SU-DHL-6 (cell line): Measurements from ENCODE around the gene TERB1.

Experiments used
- H2AFZ ChIP-seq: fragments of 200-600 bp; sonication (generic); 2 replicates; pipeline ENCODE4 v1.6.1; 2014; ENCODE audit warnings: low read depth, mild to moderate bottlenecking, moderate library complexity, mixed read lengths, antibody characterized with exemption, low read length; ENCODE audit not compliant: severe bottlenecking
- H3F3A ChIP-seq: fragments of 200-600 bp; shearing (Covaris generic); 2 replicates; pipeline ENCODE4 v1.6.0; 2016; ENCODE audit warnings: antibody characterized with exemption, mild to moderate bottlenecking; ENCODE audit not compliant: insufficient read depth
- H3K27ac ChIP-seq: fragments of 200-600 bp; sonication (generic); 2 replicates; pipeline ENCODE4 v1.5.1; 2016; ENCODE audit warnings: low read depth, mild to moderate bottlenecking, low read length, moderate library complexity, mixed read lengths
- H3K27me3 ChIP-seq: fragments of 200-600 bp; sonication (generic), shearing (Covaris generic); 2 replicates; pipeline ENCODE4 v1.6.0; 2014; ENCODE audit warnings: mild to moderate bottlenecking, low read length
- H3K36me3 ChIP-seq: fragments of 200-600 bp; sonication (generic); 2 replicates; pipeline ENCODE4 v1.6.1; 2014; ENCODE audit warnings: mild to moderate bottlenecking, low read length, mixed read lengths
- H3K4me2 ChIP-seq: fragments of 300-600, 200-600 bp; shearing (Covaris generic), sonication (generic); 2 replicates; pipeline ENCODE4 v1.6.0; 2014; ENCODE audit warnings: low read length, low read depth, mild to moderate bottlenecking; ENCODE audit not compliant: poor library complexity, severe bottlenecking
- H3K4me3 ChIP-seq: fragments of 200-600 bp; sonication (generic); 2 replicates; pipeline ENCODE4 v1.5.1; 2014; ENCODE audit warnings: antibody characterized with exemption, low read length, mild to moderate bottlenecking, mixed read lengths; ENCODE audit not compliant: insufficient read depth, poor library complexity, severe bottlenecking
- H3K79me2 ChIP-seq: fragments of 200-600 bp; sonication (generic); 2 replicates; pipeline ENCODE4 v1.6.1; 2014; ENCODE audit warnings: mild to moderate bottlenecking, low read length, moderate library complexity; ENCODE audit not compliant: insufficient read depth
- H3K9ac ChIP-seq: fragments of 200-600 bp; sonication (generic); 2 replicates; pipeline ENCODE4 v1.7.0; 2014; ENCODE audit warnings: mild to moderate bottlenecking, low read length
- H3K9me2 ChIP-seq: fragments of 200-600 bp; sonication (generic); replicated peaks from 2 replicates; pipeline ENCODE4 v1.6.1; 2014; ENCODE audit warnings: low read length; ENCODE audit not compliant: insufficient read depth
- H3K9me3 ChIP-seq: fragments of 200-600 bp; sonication (generic); 2 replicates; pipeline ENCODE4 v1.6.1; 2014; ENCODE audit warnings: low read length, mixed read lengths; ENCODE audit not compliant: insufficient read depth
- H4K20me1 ChIP-seq: fragments of 200-600 bp; sonication (generic); 2 replicates; pipeline ENCODE4 v1.6.1; 2014; ENCODE audit warnings: low read depth, mild to moderate bottlenecking, antibody characterized with exemption, low read length, moderate library complexity, mixed read lengths
- EZH2phosphoT487 ChIP-seq: fragments of 200-600 bp; sonication (generic), shearing (Covaris generic); conservative IDR thresholded peaks from 2 replicates; pipeline ENCODE4 v1.6.1; 2018; ENCODE audit warnings: mild to moderate bottlenecking, antibody characterized with exemption, low read length, moderate library complexity, mixed read lengths
- TF ChIP-seq, protein P1 (sequence below): fragments of 200-600 bp; sonication (generic); IDR thresholded peaks from one replicate; pipeline ENCODE4 v1.5.1; 2017; ENCODE audit warnings: antibody characterized with exemption, mild to moderate bottlenecking, low read length, moderate library complexity; ENCODE audit not compliant: insufficient read depth, poor library complexity, severe bottlenecking

TERB1 gene

GRCh38 chr16:66801320-66802105, at the start of gene TERB1:
TSS of gene TERB1 (minus strand) at chr16:66801584. CDS start at chr16:66796798, 4,786 bp downstream.
- TF ChIP-seq EZH2phosphoT487 = no peak
- TF ChIP-seq, protein P1, sequence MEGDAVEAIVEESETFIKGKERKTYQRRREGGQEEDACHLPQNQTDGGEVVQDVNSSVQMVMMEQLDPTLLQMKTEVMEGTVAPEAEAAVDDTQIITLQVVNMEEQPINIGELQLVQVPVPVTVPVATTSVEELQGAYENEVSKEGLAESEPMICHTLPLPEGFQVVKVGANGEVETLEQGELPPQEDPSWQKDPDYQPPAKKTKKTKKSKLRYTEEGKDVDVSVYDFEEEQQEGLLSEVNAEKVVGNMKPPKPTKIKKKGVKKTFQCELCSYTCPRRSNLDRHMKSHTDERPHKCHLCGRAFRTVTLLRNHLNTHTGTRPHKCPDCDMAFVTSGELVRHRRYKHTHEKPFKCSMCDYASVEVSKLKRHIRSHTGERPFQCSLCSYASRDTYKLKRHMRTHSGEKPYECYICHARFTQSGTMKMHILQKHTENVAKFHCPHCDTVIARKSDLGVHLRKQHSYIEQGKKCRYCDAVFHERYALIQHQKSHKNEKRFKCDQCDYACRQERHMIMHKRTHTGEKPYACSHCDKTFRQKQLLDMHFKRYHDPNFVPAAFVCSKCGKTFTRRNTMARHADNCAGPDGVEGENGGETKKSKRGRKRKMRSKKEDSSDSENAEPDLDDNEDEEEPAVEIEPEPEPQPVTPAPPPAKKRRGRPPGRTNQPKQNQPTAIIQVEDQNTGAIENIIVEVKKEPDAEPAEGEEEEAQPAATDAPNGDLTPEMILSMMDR = no peak
- Histone ChIP-seq H3K79me2 (no peaks in the 10 kb centered on the region), H3K9me2 (no peaks in the 10 kb centered on the region), H3K4me2 (no peak within 1 kb of the TSS), H3K27ac (no peak within 1 kb of the TSS), H3K4me3 (no peak within 1 kb of the TSS), H3K9me3 (no peaks in the 10 kb centered on the region), H2AFZ (no peak within 1 kb of the TSS), H4K20me1 (no peaks in the 10 kb centered on the region), H3K27me3 (no peaks in the 10 kb centered on the region), H3F3A (peaks cover 9% of the 10 kb centered on the region; the same call in 1 of the 2 replicates), H3K36me3 (peaks cover 13% of the 10 kb centered on the region), H3K9ac (no peak within 1 kb of the TSS)

- Histone ChIP-seq H3K27ac (no peak overlapping the region), H3F3A (no peaks in the 10 kb centered on the region), H3K36me3 (no peaks in the 10 kb centered on the region), H2AFZ (no peak overlapping the region), H3K79me2 (no peaks in the 10 kb centered on the region), H4K20me1 (no peaks in the 10 kb centered on the region), H3K4me3 (no peak overlapping the region), H3K9ac (no peak overlapping the region), H3K27me3 (no peaks in the 10 kb centered on the region), H3K9me3 (no peaks in the 10 kb centered on the region), H3K9me2 (no peaks in the 10 kb centered on the region), H3K4me2 (no peak overlapping the region)
- no peak for TF ChIP-seq EZH2phosphoT487
- TF ChIP-seq, protein P1 = no peak
Observed at GRCh38 chr16:66850115-66850815, 48.9 kb upstream of the TERB1 start.

GRCh38 chr16:66849549-66849948, 48.2 kb upstream of the TERB1 start:
- Histone ChIP-seq H3K9me3 (no peaks in the 10 kb centered on the region), H3K27me3 (no peaks in the 10 kb centered on the region), H3F3A (no peaks in the 10 kb centered on the region), H2AFZ (no peak overlapping the region), H3K4me2 (no peak overlapping the region), H4K20me1 (no peaks in the 10 kb centered on the region), H3K9me2 (no peaks in the 10 kb centered on the region), H3K9ac (no peak overlapping the region), H3K36me3 (no peaks in the 10 kb centered on the region), H3K27ac (no peak overlapping the region), H3K79me2 (no peaks in the 10 kb centered on the region), H3K4me3 (no peak overlapping the region)
- TF ChIP-seq, protein P1 = no peak
